Right lobe of liver (tissue), 6 donors: Measurements from ENCODE around the gene INPP4A. TPM values are rescaled to one million over a fixed set of nuclear protein-coding genes. Genes with fewer than 3 reads are reported as not detected.

ENCODE experiments used
- ATAC-seq, 4 donors: fragments of 200-7000 bp; cut with Tn5 transposase; one replicate each; pipeline ENCODE4 v1.9.1; 2020; ENCODE audit warnings: mild to moderate bottlenecking in 4 of 4, moderate library complexity in 4 of 4
- DNase-seq, 3 donors: peaks; one replicate each; pipeline ENCODE4 v3.0.0-alpha.2; 2020
- H3K27ac ChIP-seq, 3 donors: fragments of 200-600 bp; one replicate each; pipeline ENCODE4 v1.8.0; 2022
- H3K27me3 ChIP-seq, 2 donors: fragments of 200-600 bp; one replicate each; pipeline ENCODE4 v1.8.0; 2022
- H3K36me3 ChIP-seq, 4 donors: fragments of 200-600 bp; sonication (generic) in 1 of 4; one replicate each; pipeline versions ENCODE4 v1.5.1 to v1.8.0; 2017 to 2022; ENCODE audit warnings: control low read depth in 1 of 4
- H3K4me1 ChIP-seq, 4 donors: fragments of 200-600 bp; sonication (generic) in 1 of 4; one replicate each; pipeline versions ENCODE4 v1.5.1 to v1.8.0; 2017 to 2022; ENCODE audit warnings: control low read depth in 1 of 4
- H3K4me3 ChIP-seq, 3 donors: fragments of 200-600 bp; one replicate each; pipeline ENCODE4 v1.8.0; 2022
- H3K9me3 ChIP-seq, 4 donors: fragments of 200-600 bp; sonication (generic) in 1 of 4; one replicate each; pipeline versions ENCODE4 v1.5.1 to v1.8.0; 2017 to 2022; ENCODE audit warnings: control low read depth in 1 of 4
- CTCF ChIP-seq, 4 donors: fragments of 200-600 bp in 3 of 4; fragments of 450-650 bp in 1 of 4; IDR thresholded peaks; one replicate each; pipeline versions ENCODE4 v1.5.1 to v1.8.0; 2016 to 2022; ENCODE audit warnings: antibody characterized with exemption in 4 of 4, mild to moderate bottlenecking in 2 of 4
- POLR2A ChIP-seq: fragments of 450-650 bp; IDR thresholded peaks from one replicate; pipeline ENCODE4 v1.6.1; 2017; ENCODE audit warnings: antibody characterized with exemption, mild to moderate bottlenecking
- WGBS: methylation state at CpG from one replicate; pipeline ENCODE4 v1.1.6; 2018; ENCODE audit warnings: low coverage, low lambda C conversion rate; ENCODE audit not compliant: insufficient coverage; ENCODE audit errors: missing lambda C conversion rate; 5-methylcytosine and 5-hydroxymethylcytosine counted together
- intact Hi-C, 2 donors: fragments of 100-400 bp; cut with DNase I; formaldehyde crosslinking; loops; one replicate each; pipeline versions ENCODE4 v1.11.2 to v1.14.1; 2022
- total RNA-seq, 6 experiments: library from RNA; depleted of rRNA in 2 of 6; stranded (reverse); fragments of >200 nt in 2 of 6; fragmentation: NEBNext Ultra II Directional in 3 of 6; extraction: Animal tissue kit (Norgen Biotek cat#: 25700) in 3 of 6; gene quantifications; one replicate each; pipeline versions ENCODE4 v1.1.0 to v1.2.4, GENCODE V29; 2016 to 2023
- donor health status: DM: no; HTN: yes; CAD: no.
- donor health status: DM: no; HTN: no; CAD: no.
- donor health status: DM: no; HTN: no; CAD: no.
- donor health status: DM: no; HTN: yes; CAD: no.
- donor health status: DM: no; HTN: yes; CAD: no.

The INPP4A gene
- total RNA-seq, 6 experiments from 2014 or later = 6.5 to 10.4 (median 8.0) TPM

GRCh38 chr2:98510322-98510662 lies 65.6 kb downstream of the INPP4A start:
- H3K27me3 ChIP-seq = no peaks in the 10 kb centered on the region
- H3K4me3 ChIP-seq = no peak overlapping the region
- ATAC-seq (no peak), DNase-seq (no peak)
- intact Hi-C loops = no loop called here
- 100% methylated on average over 2 of the region's 2 CpGs for WGBS
- no peaks in the 10 kb centered on the region for H3K9me3 ChIP-seq
- H3K36me3 ChIP-seq = no peaks in the 10 kb centered on the region
- H3K4me1 ChIP-seq = peaks cover 0 to 5% (median 1%) of the 10 kb centered on the region in 4 donors
- no peak for TF ChIP-seq POLR2A
- H3K27ac ChIP-seq = no peak overlapping the region

GRCh38 chr2:98511981-98512380 lies 67.3 kb downstream of the INPP4A start:
- no peaks in the 10 kb centered on the region for H3K27me3 ChIP-seq
- no peak overlapping the region for H3K27ac ChIP-seq
- TF ChIP-seq POLR2A = no peak
- TF ChIP-seq CTCF (IDR thresholded peaks at IDR 0.05) = no peak
- intact Hi-C loops = no loop called here
- H3K9me3 ChIP-seq = no peaks in the 10 kb centered on the region
- ATAC-seq = no peak
- H3K36me3 ChIP-seq = no peaks in the 10 kb centered on the region
- 100% methylated on average over 1 of the region's 3 CpGs for WGBS
- peaks cover 0 to 5% (median 1%) of the 10 kb centered on the region in 4 donors for H3K4me1 ChIP-seq
- H3K4me3 ChIP-seq = no peak overlapping the region
- no peak for DNase-seq

GRCh38 chr2:98512699-98513098 lies 68.0 kb downstream of the INPP4A start:
- Histone ChIP-seq H3K4me1 (peaks cover 0 to 6% (median 1%) of the 10 kb centered on the region in 4 donors), H3K4me3 (no peak overlapping the region), H3K36me3 (no peaks in the 10 kb centered on the region), H3K9me3 (no peaks in the 10 kb centered on the region), H3K27me3 (no peaks in the 10 kb centered on the region), H3K27ac (no peak overlapping the region)
- ATAC-seq (no peak), DNase-seq (no peak)
- TF ChIP-seq POLR2A (no peak), CTCF (IDR thresholded peaks at IDR 0.05) (no peak)
- 91% methylated on average over 3 of the region's 5 CpGs for WGBS
- intact Hi-C loops = no loop called here

- Histone ChIP-seq H3K4me1 (peaks cover 0 to 3% (median 0%) of the 10 kb centered on the region in 4 donors), H3K36me3 (no peaks in the 10 kb centered on the region), H3K4me3 (no peak overlapping the region), H3K27ac (no peak overlapping the region), H3K27me3 (no peaks in the 10 kb centered on the region), H3K9me3 (no peaks in the 10 kb centered on the region)
- ATAC-seq = no peak
- TF ChIP-seq POLR2A (no peak), CTCF (IDR thresholded peaks at IDR 0.05) (no peak)
- intact Hi-C loops = no loop called here
- 98% methylated on average over 5 of the region's 5 CpGs for WGBS
- DNase-seq = no peak
These were observed 69.5 kb downstream of the INPP4A start for GRCh38 chr2:98514096-98514639.

GRCh38 chr2:98514879-98515249 lies 70.2 kb downstream of the INPP4A start:
- Histone ChIP-seq H3K4me3 (no peak overlapping the region), H3K36me3 (no peaks in the 10 kb centered on the region), H3K9me3 (no peaks in the 10 kb centered on the region), H3K4me1 (peaks cover 0 to 3% (median 0%) of the 10 kb centered on the region in 4 donors), H3K27me3 (no peaks in the 10 kb centered on the region), H3K27ac (no peak overlapping the region)
- DNase-seq (no peak), ATAC-seq (no peak)
- no peak for TF ChIP-seq CTCF (IDR thresholded peaks at IDR 0.05)
- no peak for TF ChIP-seq POLR2A
- WGBS = 71% methylated on average over 1 of the region's 4 CpGs
- intact Hi-C loops = no loop called here
